Endothelial cell of umbilical vein (primary cell): ENCODE data around the gene C1QB. TPM values are rescaled to one million over a fixed set of nuclear protein-coding genes. Genes with fewer than 3 reads are reported as not detected.

ENCODE experiments used
- Bru-seq: library from RNA; stranded (reverse); fragments of 400-500 nt; gene quantifications from one replicate; lab custom pipeline; 2021; lab: Mats Ljungman, UMichigan
- BruChase-seq, 2 experiments: library from RNA; stranded (reverse); fragments of 400-500 nt; gene quantifications; one replicate each; lab custom pipeline; 2021; lab: Mats Ljungman, UMichigan
- BruUV-seq: library from RNA; stranded (reverse); fragments of 400-500 nt; replicated peaks from 2 replicates; lab custom pipeline; 2021; lab: Mats Ljungman, UMichigan
- CTCF ChIA-PET: fragments of 300-600, 350-600 bp; sonication (Branson Sonifier 250); formaldehyde crosslinking; loops from one replicate; lab custom pipeline; 2021; ENCODE audit warnings: antibody characterized with exemption, inconsistent platforms; lab: Charles Lee
- POLR2A ChIA-PET: fragments of 300-600, 350-600 bp; sonication (Branson Sonifier 250); formaldehyde crosslinking; loops from one replicate; lab custom pipeline; 2021; ENCODE audit warnings: antibody characterized with exemption, inconsistent platforms; lab: Charles Lee
- DNase-seq: peaks from one replicate; pipeline ENCODE4 v3.0.0-alpha.2; 2011; ENCODE audit warnings: low read depth, low spot score
- FAIRE-seq: peaks from 2 replicates; lab custom pipeline; 2011; peaks lifted over from hg19 to GRCh38; lab: Jason Lieb, UNC
- H2AFZ ChIP-seq: 2 replicates; pipeline ENCODE4 v1.6.0; 2012; ENCODE audit warnings: low read depth, low read length, control low read depth, inconsistent platforms
- H3K27ac ChIP-seq: 2 replicates; pipeline ENCODE4 v1.5.1; 2011; ENCODE audit warnings: low read depth, mild to moderate bottlenecking, control low read depth, low read length, moderate library complexity; ENCODE audit not compliant: insufficient read depth
- H3K27me3 ChIP-seq, 2 experiments: 2 replicates each; pipeline versions ENCODE4 v1.6.0 to v1.6.1; 2011; ENCODE audit warnings: low read length in 2 of 2, mixed read lengths in 1 of 2; ENCODE audit not compliant: control insufficient read depth in 2 of 2, insufficient read depth in 2 of 2
- H3K36me3 ChIP-seq, 2 experiments: 2 replicates in 1 of 2; 3 replicates in 1 of 2; pipeline ENCODE4 v1.5.1; 2011; ENCODE audit warnings: low read length in 2 of 2, mild to moderate bottlenecking in 1 of 2, moderate library complexity in 1 of 2; ENCODE audit not compliant: control insufficient read depth in 2 of 2, insufficient read depth in 2 of 2; ENCODE audit errors: extremely low read depth in 1 of 2
- H3K4me1 ChIP-seq: 3 replicates; pipeline ENCODE4 v1.5.1; 2011; ENCODE audit warnings: mild to moderate bottlenecking, low read length; ENCODE audit not compliant: control insufficient read depth, insufficient read depth; ENCODE audit errors: extremely low read depth
- H3K4me2 ChIP-seq: 2 replicates; pipeline ENCODE4 v1.6.1; 2011; ENCODE audit warnings: low read length, control low read depth, mixed read lengths; ENCODE audit not compliant: insufficient read depth
- H3K4me3 ChIP-seq, 3 experiments: fragments of 200-600 bp in 1 of 3; sonication (generic), shearing (Covaris generic) in 1 of 3; replicated peaks in 1 of 3; 2 replicates each; pipeline ENCODE4 v1.5.1; 2011 to 2016; ENCODE audit warnings: control low read depth in 3 of 3, low read length in 3 of 3, mild to moderate bottlenecking in 2 of 3, inconsistent platforms in 1 of 3, low read depth in 1 of 3, moderate library complexity in 1 of 3; ENCODE audit not compliant: insufficient read depth in 1 of 3
- H3K79me2 ChIP-seq: 2 replicates; pipeline ENCODE4 v1.6.0; 2012; ENCODE audit warnings: low read length, inconsistent platforms; ENCODE audit not compliant: control insufficient read depth, insufficient read depth
- H3K9ac ChIP-seq: replicated peaks from 2 replicates; pipeline ENCODE3; 2011; ENCODE audit warnings: low read length, control low read depth; ENCODE audit not compliant: insufficient read depth; ENCODE audit errors: extremely low read depth
- H3K9me1 ChIP-seq: replicated peaks from 3 replicates; pipeline ENCODE4 v1.6.0; 2011; ENCODE audit warnings: mild to moderate bottlenecking, low read length; ENCODE audit not compliant: control insufficient read depth, insufficient read depth; ENCODE audit errors: extremely low read depth
- H3K9me3 ChIP-seq: replicated peaks from 2 replicates; pipeline ENCODE4 v1.5.1; 2012; ENCODE audit warnings: low read length, inconsistent platforms; ENCODE audit not compliant: control insufficient read depth, insufficient read depth
- H4K20me1 ChIP-seq: replicated peaks from 2 replicates; pipeline ENCODE3; 2011; ENCODE audit warnings: mild to moderate bottlenecking, low read length; ENCODE audit not compliant: control insufficient read depth, insufficient read depth; ENCODE audit errors: extremely low read depth
- CTCF ChIP-seq, 2 donors: IDR thresholded peaks; 1 replicate in 1 of 2; 2 replicates in 1 of 2; pipeline ENCODE4 v1.5.1; 2011; ENCODE audit warnings: low read length in 2 of 2, mild to moderate bottlenecking in 2 of 2, moderate library complexity in 2 of 2, control low read depth in 1 of 2, inconsistent platforms in 1 of 2, low read depth in 1 of 2; ENCODE audit not compliant: insufficient read depth in 1 of 2; ENCODE audit errors: extremely low read depth in 1 of 2
- EZH2 ChIP-seq: IDR thresholded peaks from 2 replicates; pipeline ENCODE4 v1.6.1; 2012; ENCODE audit warnings: borderline replicate concordance, low read depth, mild to moderate bottlenecking, moderate library complexity, low read length, inconsistent platforms; ENCODE audit not compliant: severe bottlenecking
- FOS ChIP-seq: IDR thresholded peaks from 2 replicates; pipeline ENCODE4 v1.6.1; 2011; ENCODE audit warnings: mild to moderate bottlenecking, low read length, moderate library complexity, borderline replicate concordance; ENCODE audit not compliant: insufficient read depth
- GATA2 ChIP-seq: IDR thresholded peaks from 2 replicates; pipeline ENCODE4 v1.7.0; 2011; ENCODE audit warnings: low read depth, mild to moderate bottlenecking, moderate library complexity, mixed read lengths, low read length; ENCODE audit not compliant: insufficient read length, insufficient read depth
- JUN ChIP-seq: IDR thresholded peaks from 2 replicates; pipeline ENCODE4 v1.6.1; 2011; ENCODE audit warnings: borderline replicate concordance, low read depth; ENCODE audit not compliant: insufficient read length, insufficient read depth
- MAX ChIP-seq: IDR thresholded peaks from 2 replicates; pipeline ENCODE4 v1.6.1; 2011; ENCODE audit not compliant: insufficient read depth, insufficient read length
- MYC ChIP-seq: IDR thresholded peaks from one replicate; pipeline ENCODE4 v1.6.1; 2011; ENCODE audit warnings: mild to moderate bottlenecking, low read depth, low read length
- POLR2A ChIP-seq: IDR thresholded peaks from 2 replicates; pipeline ENCODE4 v1.6.1; 2012; ENCODE audit warnings: low read depth, mild to moderate bottlenecking, control low read depth, low read length
- POLR2AphosphoS5 ChIP-seq: IDR thresholded peaks from 2 replicates; pipeline ENCODE4 v1.6.1; 2012; ENCODE audit warnings: low read depth, mild to moderate bottlenecking, control low read depth, low read length, moderate library complexity; ENCODE audit not compliant: insufficient read depth
- dilution Hi-C: fragments of 300-500 bp; cut with MboI; formaldehyde crosslinking; loops from one replicate; pipeline ENCODE4 v1.15.0; 2019; ENCODE audit warnings: low sequenced_read_pairs; ENCODE audit not compliant: extremely low pct_ligation_motif_present
- intact Hi-C: fragments of 100-400 bp; cut with micrococcal nuclease; formaldehyde crosslinking; loops from one replicate; pipeline ENCODE4 v1.10.0; 2022
- long read RNA-seq: library from polyadenylated mRNA; stranded (forward); transcript quantifications from one replicate; pipeline ENCODE4 v2.0.0, GENCODE V29; 2021
- polyA minus RNA-seq, 3 experiments: library from RNA; depleted of rRNA, polyadenylated mRNA; stranded (reverse); fragments of >200 nt; gene quantifications; 1 replicate in 1 of 3; 2 replicates in 2 of 3; pipeline ENCODE4 v1.2.3, GENCODE V29; 2011
- polyA plus RNA-seq, 4 experiments: library from polyadenylated mRNA; depleted of rRNA in 3 of 4; stranded (reverse) in 3 of 4; unstranded in 1 of 4; fragments of >200 nt; gene quantifications; 2 replicates each; pipeline versions ENCODE4 v1.2.1 to v1.2.3, GENCODE V29; 2011 to 2012; ENCODE audit warnings: missing spikeins in 1 of 4
- total RNA-seq: library from RNA; stranded (reverse); gene quantifications from 2 replicates; pipeline ENCODE4 v1.2.3, GENCODE V29; 2021

C1QB gene
- total RNA-seq: not detected in 2 replicates
- polyA plus RNA-seq: not detected in 2 replicates
- not detected in 2 replicates for polyA plus RNA-seq (2011; cell fraction: cytosol; rRNA removed)
- polyA plus RNA-seq (2011; cell fraction: nucleus; rRNA removed): not detected in 2 replicates
- polyA plus RNA-seq (2012): not detected in 2 replicates
- not detected in 2 replicates for polyA minus RNA-seq
- not detected for polyA minus RNA-seq (2011; cell fraction: cytosol; rRNA and poly(A)+ RNA removed)
- not detected in 2 replicates for polyA minus RNA-seq (2011; cell fraction: nucleus; rRNA and poly(A)+ RNA removed)
- not detected for Bru-seq, nascent RNA
- not detected for BruChase-seq, experiment 1, labeled RNA remaining after a 6-hour chase
- BruChase-seq, experiment 2, labeled RNA remaining after a 2-hour chase: not detected
- long read RNA-seq: 0 reads

- intact Hi-C loops (no loop called here), dilution Hi-C loops (loop anchor here (25.0 kb wide), 1 partner anchor 309 kb away; the partner anchor contains the start of gene LACTBL1)
- ChIA-PET POLR2A (no interaction called here), CTCF (no interaction called here)
- Histone ChIP-seq H3K79me2 (no peaks in the 10 kb centered on the region), H3K27ac (no peak within 1 kb of the TSS), H3K4me3 (no peak within 1 kb of the TSS), H2AFZ (no peak within 1 kb of the TSS), H3K4me1 (no peaks in the 10 kb centered on the region), H3K36me3 (no peaks in the 10 kb centered on the region), H4K20me1 (no peaks in the 10 kb centered on the region), H3K9me3 (no peaks in the 10 kb centered on the region), H3K9me1 (no peaks in the 10 kb centered on the region), H3K27me3 (peaks cover 2 to 9% of the 10 kb centered on the region in 2 experiments), H3K9ac (no peak within 1 kb of the TSS), H3K4me2 (no peak within 1 kb of the TSS)
- BruUV-seq: no TSS peak
- TF ChIP-seq POLR2AphosphoS5: no peak
- TF ChIP-seq EZH2: no peak
- no peak for TF ChIP-seq GATA2
- TF ChIP-seq POLR2A: no peak
- DNase-seq (no peak), FAIRE-seq (no peak)
Observed at GRCh38 chr1:22652881-22653316, at the start of gene C1QB. Gene C1QB (plus strand): TSS chr1:22653236. CDS start chr1:22659463, 6,227 bp downstream.

GRCh38 chr1:22606161-22606560 is 46.9 kb upstream of the C1QB start:
- H3K9ac ChIP-seq: no peak overlapping the region
- CTCF ChIA-PET: no interaction called here
- H3K27me3 ChIP-seq: peaks cover 11 to 14% of the 10 kb centered on the region in 2 experiments
- no peaks in the 10 kb centered on the region for H3K36me3 ChIP-seq
- H3K9me3 ChIP-seq: no peaks in the 10 kb centered on the region
- no peak for TF ChIP-seq JUN
- TF ChIP-seq GATA2: no peak
- TF ChIP-seq FOS: no peak
- no peak for TF ChIP-seq POLR2AphosphoS5
- no peak for TF ChIP-seq MYC
- no peak for TF ChIP-seq POLR2A
- TF ChIP-seq CTCF (IDR thresholded peaks at IDR 0.05; ENCODE audit: extremely low read depth in 1 of 2, insufficient read depth in 1 of 2, low read depth in 1 of 2, low read length in 2 of 2): no peak
- no peak for TF ChIP-seq MAX
- no peak for TF ChIP-seq EZH2
- no peak overlapping the region for H3K4me3 ChIP-seq
- no peaks in the 10 kb centered on the region for H4K20me1 ChIP-seq
- no peaks in the 10 kb centered on the region for H3K4me1 ChIP-seq
- no TSS peak for BruUV-seq
- FAIRE-seq: no peak
- no peaks in the 10 kb centered on the region for H3K9me1 ChIP-seq
- intact Hi-C loops (no loop called here), dilution Hi-C loops (no loop called here)
- H3K4me2 ChIP-seq: no peak overlapping the region
- H3K79me2 ChIP-seq: no peaks in the 10 kb centered on the region
- no peak overlapping the region for H2AFZ ChIP-seq
- POLR2A ChIA-PET: no interaction called here
- no peak for DNase-seq
- no peak overlapping the region for H3K27ac ChIP-seq
